HUES6 (cell line): ENCODE data around the gene CMTM3.

Experiments used
- H3K27ac ChIP-seq: 2 replicates; pipeline ENCODE4 v1.7.0; 2013; ENCODE audit warnings: low read depth, mild to moderate bottlenecking, low read length, inconsistent platforms
- H3K27me3 ChIP-seq: 2 replicates; pipeline ENCODE4 v1.6.1; 2013; ENCODE audit warnings: low read length; ENCODE audit not compliant: control insufficient read depth, insufficient read depth
- H3K36me3 ChIP-seq: 2 replicates; pipeline ENCODE4 v1.6.1; 2013; ENCODE audit warnings: low read length; ENCODE audit not compliant: control insufficient read depth, insufficient read depth
- H3K4me1 ChIP-seq: 2 replicates; pipeline ENCODE4 v1.6.1; 2013; ENCODE audit warnings: low read length; ENCODE audit not compliant: control insufficient read depth, insufficient read depth
- H3K4me3 ChIP-seq: 2 replicates; pipeline ENCODE4 v1.5.1; 2013; ENCODE audit warnings: low read depth, low read length
- H3K9ac ChIP-seq: one replicate; pipeline ENCODE4 v1.6.1; 2013; ENCODE audit warnings: mild to moderate bottlenecking, low read length
- H3K9me3 ChIP-seq: 2 replicates; pipeline ENCODE4 v1.6.1; 2013; ENCODE audit warnings: low read depth, low read length; ENCODE audit not compliant: control insufficient read depth, insufficient read depth

CMTM3 gene

DNA sequence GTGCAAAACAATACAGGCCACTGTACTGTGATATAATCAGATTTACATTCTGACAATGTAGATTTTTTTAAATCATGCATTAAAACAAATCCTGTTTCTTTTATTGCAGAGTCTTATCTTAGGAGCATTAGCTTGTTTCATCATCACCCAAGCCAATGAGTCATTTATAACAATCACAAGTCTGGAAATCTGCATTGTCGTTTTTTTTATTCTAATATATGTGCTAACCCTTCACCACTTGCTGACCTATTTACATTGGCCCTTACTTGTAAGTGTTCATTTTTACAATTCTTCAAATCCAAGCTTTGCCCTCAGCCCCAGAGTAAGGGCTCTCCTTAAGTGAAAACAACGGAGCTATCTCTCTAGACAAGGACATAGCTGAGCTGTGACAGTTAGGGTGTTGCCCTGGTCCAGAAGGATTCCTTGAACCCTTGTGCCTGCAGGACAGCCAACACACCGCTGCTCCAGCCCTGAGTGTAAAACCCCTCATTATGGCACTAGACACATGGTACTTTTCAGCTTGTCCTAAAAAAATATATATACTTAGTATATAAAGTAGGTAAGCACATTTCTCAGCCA is 34.6 kb upstream of the CMTM3 start:
- H3K27ac ChIP-seq, result no peak overlapping the region
- no peaks in the 10 kb centered on the region for H3K9me3 ChIP-seq
- H3K4me1 ChIP-seq, result no peaks in the 10 kb centered on the region
- peaks cover 7% of the 10 kb centered on the region for H3K36me3 ChIP-seq
- H3K27me3 ChIP-seq, result no peaks in the 10 kb centered on the region
- H3K4me3 ChIP-seq, result no peak overlapping the region
- no peak overlapping the region for H3K9ac ChIP-seq

DNA sequence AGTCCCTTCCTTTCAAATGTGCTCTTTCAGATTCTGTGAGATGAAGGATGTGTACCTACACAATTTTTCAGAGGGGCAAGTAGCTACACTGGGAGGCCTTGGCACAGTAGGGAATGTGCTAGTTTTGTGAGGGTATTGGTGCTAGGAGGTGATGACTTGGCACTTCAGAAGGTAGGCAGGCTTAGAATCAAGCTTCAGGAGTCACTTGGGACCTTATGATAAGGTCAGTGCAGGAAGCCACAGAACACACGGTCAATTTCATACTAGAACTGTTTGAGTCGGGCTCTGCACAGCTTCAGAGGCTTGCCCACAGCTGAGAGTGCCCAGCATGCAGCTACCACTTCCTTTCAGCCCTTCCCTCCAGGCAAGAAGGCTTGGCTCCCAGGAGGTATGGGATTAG is 32.1 kb upstream of the CMTM3 start:
- Histone ChIP-seq H3K4me1 (no peaks in the 10 kb centered on the region), H3K4me3 (no peak overlapping the region), H3K27me3 (peaks cover 5% of the 10 kb centered on the region; the same call in 1 of the 2 replicates), H3K27ac (no peak overlapping the region), H3K9ac (no peak overlapping the region), H3K36me3 (no peaks in the 10 kb centered on the region), H3K9me3 (no peaks in the 10 kb centered on the region)

DNA sequence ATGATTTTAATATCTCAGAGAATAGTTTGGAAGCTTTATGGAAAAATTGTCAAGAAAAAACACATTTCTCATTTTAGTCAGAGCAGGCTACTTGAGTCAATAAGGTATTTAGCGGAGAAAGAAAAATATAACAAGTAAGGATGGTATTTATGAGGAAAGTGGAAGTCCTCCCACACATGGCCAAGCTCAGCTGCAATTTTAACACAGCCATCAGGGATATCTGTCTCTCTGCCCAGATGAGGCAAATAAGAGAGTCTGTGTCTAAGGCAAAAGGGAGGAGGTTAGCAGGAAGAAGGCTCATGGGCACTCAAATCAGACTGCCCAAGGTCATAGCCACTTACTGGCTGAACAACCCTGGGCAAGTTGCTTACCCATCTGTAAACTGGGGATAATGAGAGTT is 30.4 kb upstream of the CMTM3 start:
- no peaks in the 10 kb centered on the region for H3K36me3 ChIP-seq

GRCh38 chr16:66574531-66574930 is 30.0 kb upstream of the CMTM3 start:
- Histone ChIP-seq H3K4me3 (no peak overlapping the region), H3K9me3 (no peaks in the 10 kb centered on the region), H3K9ac (no peak overlapping the region), H3K27me3 (peaks cover 27% of the 10 kb centered on the region), H3K4me1 (no peaks in the 10 kb centered on the region; the same call in 1 of the 2 replicates), H3K36me3 (no peaks in the 10 kb centered on the region), H3K27ac (no peak overlapping the region)

More for the DNA sequence above, 30.4 kb upstream of the CMTM3 start:
- Histone ChIP-seq H3K4me3 (no peak overlapping the region), H3K9ac (no peak overlapping the region), H3K9me3 (no peaks in the 10 kb centered on the region), H3K27ac (no peak overlapping the region), H3K27me3 (peaks cover 22% of the 10 kb centered on the region), H3K4me1 (no peaks in the 10 kb centered on the region; the same call in 1 of the 2 replicates)

DNA sequence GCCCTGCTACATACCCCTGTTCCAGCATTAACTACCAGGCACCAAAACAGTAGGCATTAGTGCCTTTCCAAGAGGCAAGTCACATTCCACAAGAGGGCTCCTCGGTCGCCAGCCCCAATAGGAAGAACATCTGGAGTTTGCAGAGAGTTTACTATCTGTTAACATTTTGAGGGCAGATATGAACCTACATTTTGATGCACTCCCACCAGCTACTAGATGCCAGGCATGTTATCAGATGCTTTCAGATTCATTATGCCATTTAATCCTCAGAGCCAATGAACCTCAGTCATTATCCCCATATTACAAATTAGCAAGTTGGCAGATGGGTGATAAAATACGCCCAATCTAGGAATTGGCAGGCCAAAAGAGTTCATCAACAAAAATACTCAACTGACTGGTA is 29.4 kb upstream of the CMTM3 start:
- peaks cover 2% of the 10 kb centered on the region for H3K4me1 ChIP-seq
- no peak overlapping the region for H3K9ac ChIP-seq
- peaks cover 32% of the 10 kb centered on the region for H3K27me3 ChIP-seq

GRCh38 chr16:66576296-66576695 is 28.2 kb upstream of the CMTM3 start:
- Histone ChIP-seq H3K9ac (no peak overlapping the region), H3K27ac (no peak overlapping the region), H3K9me3 (no peaks in the 10 kb centered on the region), H3K4me1 (peaks cover 13% of the 10 kb centered on the region), H3K36me3 (no peaks in the 10 kb centered on the region), H3K4me3 (no peak overlapping the region), H3K27me3 (peaks cover 36% of the 10 kb centered on the region)

More for the DNA sequence above, 29.4 kb upstream of the CMTM3 start:
- Histone ChIP-seq H3K4me3 (no peak overlapping the region), H3K36me3 (no peaks in the 10 kb centered on the region), H3K27ac (no peak overlapping the region), H3K9me3 (no peaks in the 10 kb centered on the region)

DNA sequence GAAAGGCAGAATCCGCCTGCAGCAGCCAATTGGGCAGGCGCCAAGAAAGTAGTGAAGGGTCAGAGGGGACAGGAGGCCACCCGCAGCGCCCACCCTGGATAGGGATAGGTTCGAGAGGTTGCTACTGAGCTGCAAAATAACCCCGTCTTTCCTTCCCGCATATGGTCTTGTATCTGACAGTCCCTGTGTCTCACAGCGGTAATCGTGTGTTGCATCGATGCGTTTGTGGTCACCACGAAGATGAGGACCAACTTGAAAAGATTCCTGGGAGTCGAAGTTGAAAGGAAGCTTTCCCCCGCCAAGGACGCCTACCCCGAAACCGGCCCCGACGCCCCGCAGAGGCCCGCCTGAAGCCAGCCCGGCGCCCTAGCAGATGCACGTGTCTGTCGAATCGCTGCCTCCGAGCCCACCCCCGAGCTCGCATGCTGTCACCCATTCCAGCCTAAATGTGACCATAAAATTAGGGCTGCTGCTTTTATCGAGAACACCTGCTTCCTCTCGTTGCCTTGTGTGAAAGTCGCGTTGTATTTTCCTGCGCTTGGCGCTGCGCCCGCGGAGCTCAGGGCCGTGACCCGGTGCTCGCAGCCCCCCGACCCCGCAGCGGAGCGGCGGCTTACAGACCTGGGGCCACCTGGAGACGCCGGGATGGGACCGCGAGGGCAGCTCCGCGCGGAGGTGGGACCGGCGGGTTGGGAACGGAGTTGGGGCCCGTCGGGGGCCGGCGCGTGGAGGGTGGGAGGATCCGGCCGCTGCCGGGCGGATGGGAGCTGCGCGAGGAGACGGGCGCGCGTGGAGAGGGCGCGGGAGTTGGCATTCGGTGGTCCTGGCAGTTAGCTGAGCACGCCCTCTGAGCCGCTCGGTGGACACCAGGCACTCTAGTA is 25.6 kb upstream of the CMTM3 start, which contains the start of gene CMTM2:
Gene CMTM2 (plus strand): TSS at position 813 of the 881 bp plus-strand sequence. CDS start 145 bp downstream, outside the sequence.
- peaks cover 15% of the 10 kb centered on the region for H3K4me1 ChIP-seq
- no peak within 1 kb of the TSS for H3K27ac ChIP-seq
- peaks cover 36% of the 10 kb centered on the region for H3K27me3 ChIP-seq
- no peak within 1 kb of the TSS for H3K9ac ChIP-seq
- H3K36me3 ChIP-seq, result no peaks in the 10 kb centered on the region
- no peaks in the 10 kb centered on the region for H3K9me3 ChIP-seq
- peak within 1 kb of the TSS; percentile 44; the same call in 1 of the 2 replicates for H3K4me3 ChIP-seq

DNA sequence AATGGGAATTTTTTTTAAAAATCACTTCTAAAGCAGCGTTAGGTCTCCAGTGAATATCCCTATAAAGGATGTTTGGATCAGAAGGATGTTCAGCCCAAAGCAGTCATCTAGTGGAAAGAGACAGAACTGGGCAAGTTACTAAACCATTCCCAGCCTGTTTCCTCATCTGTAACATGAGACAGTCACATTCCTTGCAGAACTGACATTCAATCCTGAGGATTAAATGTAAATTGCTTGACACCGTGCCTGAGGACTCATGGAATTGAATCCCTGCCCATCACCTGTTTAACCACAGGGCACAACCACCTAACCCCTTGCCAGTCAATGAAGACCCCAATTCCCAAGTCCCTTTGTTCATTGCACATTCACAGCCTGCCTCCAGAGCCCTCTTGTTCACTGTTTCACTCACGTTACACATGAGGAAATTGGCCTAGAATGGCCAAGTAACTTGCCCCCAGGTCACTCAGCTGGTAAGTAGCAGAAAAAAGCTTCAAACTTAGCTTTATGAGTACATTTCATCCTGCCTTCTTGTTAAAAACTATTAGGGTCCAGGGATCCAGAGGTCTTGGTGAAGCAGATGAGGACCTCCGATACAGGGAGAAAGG is 23.8 kb upstream of the CMTM3 start:
- Histone ChIP-seq H3K4me1 (peaks cover 15% of the 10 kb centered on the region), H3K27me3 (peaks cover 36% of the 10 kb centered on the region), H3K4me3 (no peak overlapping the region), H3K27ac (no peak overlapping the region), H3K9me3 (no peaks in the 10 kb centered on the region), H3K9ac (no peak overlapping the region), H3K36me3 (no peaks in the 10 kb centered on the region)

GRCh38 chr16:66581246-66581952 is 23.1 kb upstream of the CMTM3 start:
- H3K27me3 ChIP-seq, result peaks cover 36% of the 10 kb centered on the region
- H3K36me3 ChIP-seq, result no peaks in the 10 kb centered on the region
- H3K9ac ChIP-seq, result no peak overlapping the region
- no peak overlapping the region for H3K27ac ChIP-seq
- H3K4me3 ChIP-seq, result no peak overlapping the region
- H3K4me1 ChIP-seq, result peaks cover 15% of the 10 kb centered on the region
- H3K9me3 ChIP-seq, result no peaks in the 10 kb centered on the region

- Histone ChIP-seq H3K4me3 (no peak overlapping the region), H3K36me3 (no peaks in the 10 kb centered on the region), H3K4me1 (peaks cover 8% of the 10 kb centered on the region)
Measured at GRCh38 chr16:66585481-66586239, 18.8 kb upstream of the CMTM3 start.

More at GRCh38 chr16:66585481-66586239, 18.8 kb upstream of the CMTM3 start:
- H3K9ac ChIP-seq, result no peak overlapping the region
- H3K27me3 ChIP-seq, result no peaks in the 10 kb centered on the region; the same call in 1 of the 2 replicates
- no peaks in the 10 kb centered on the region for H3K9me3 ChIP-seq
- H3K27ac ChIP-seq, result no peak overlapping the region
